ENCODE measurements around the gene RNF20. TPM values are rescaled to one million over a fixed set of nuclear protein-coding genes. Genes with fewer than 3 reads are reported as not detected.

Gene RNF20
- total RNA-seq, 4 donors from 2014 or later: 9.0 to 21.0 (median 13.9) TPM

- no peaks in the 10 kb centered on the region for H3K27me3 ChIP-seq
- H3K4me1 ChIP-seq: no peaks in the 10 kb centered on the region
- intact Hi-C loops (cut with DNase I; ENCODE audit: low total_unique reads) (no loop called here), in situ Hi-C loops (cut with MboI; ENCODE audit: low pct_ligation_motif_present in 1 of 4, low pct_unique_long_range_greater_than_20kb in 1 of 4, low sequenced_read_pairs in 3 of 4) (no loop called here)
- WGBS, 2 donors (ENCODE audit: low coverage in 1 of 2): 82 to 93% methylated on average over 3 of the region's 3 CpGs
- no peaks in the 10 kb centered on the region for H3K9me3 ChIP-seq
- H3K36me3 ChIP-seq: no peaks in the 10 kb centered on the region
- no peak overlapping the region for H3K27ac ChIP-seq
- H3K4me3 ChIP-seq: no peak overlapping the region
- TF ChIP-seq POLR2AphosphoS5 (IDR thresholded peaks at IDR 0.05) (no peak), CTCF (IDR thresholded peaks at IDR 0.05) (no peak), POLR2A (IDR thresholded peaks at IDR 0.05) (no peak), EP300 (IDR thresholded peaks at IDR 0.05; ENCODE audit: low read depth) (no peak)
- no peak for DNase-seq
These were observed 57.2 kb downstream of the RNF20 start for GRCh38 chr9:101590901-101591300.

GRCh38 chr9:101591787-101592446 lies 58.3 kb downstream of the RNF20 start:
- H3K27ac ChIP-seq: no peak overlapping the region
- no peak for DNase-seq
- no peak overlapping the region for H3K4me3 ChIP-seq
- no peaks in the 10 kb centered on the region for H3K4me1 ChIP-seq
- no peaks in the 10 kb centered on the region for H3K27me3 ChIP-seq
- TF ChIP-seq POLR2A (IDR thresholded peaks at IDR 0.05): no peak
- no peak for TF ChIP-seq POLR2AphosphoS5 (IDR thresholded peaks at IDR 0.05)
- TF ChIP-seq CTCF (IDR thresholded peaks at IDR 0.05): no peak
- no peak for TF ChIP-seq EP300 (IDR thresholded peaks at IDR 0.05; ENCODE audit: low read depth)
- H3K9me3 ChIP-seq: no peaks in the 10 kb centered on the region
- in situ Hi-C loops (cut with MboI; ENCODE audit: low pct_ligation_motif_present in 1 of 4, low pct_unique_long_range_greater_than_20kb in 1 of 4, low sequenced_read_pairs in 3 of 4): no loop called here
- H3K36me3 ChIP-seq: no peaks in the 10 kb centered on the region
- intact Hi-C loops (cut with DNase I; ENCODE audit: low total_unique reads): no loop called here

GRCh38 chr9:101592788-101593187 lies 59.1 kb downstream of the RNF20 start:
- Histone ChIP-seq H3K4me3 (no peak overlapping the region), H3K9me3 (no peaks in the 10 kb centered on the region), H3K27ac (no peak overlapping the region), H3K4me1 (no peaks in the 10 kb centered on the region), H3K27me3 (no peaks in the 10 kb centered on the region), H3K36me3 (no peaks in the 10 kb centered on the region)
- in situ Hi-C loops (cut with MboI; ENCODE audit: low pct_ligation_motif_present in 1 of 4, low pct_unique_long_range_greater_than_20kb in 1 of 4, low sequenced_read_pairs in 3 of 4) (no loop called here), intact Hi-C loops (cut with DNase I; ENCODE audit: low total_unique reads) (no loop called here)
- DNase-seq: no peak
- TF ChIP-seq EP300 (IDR thresholded peaks at IDR 0.05; ENCODE audit: low read depth) (no peak), POLR2A (IDR thresholded peaks at IDR 0.05) (no peak), CTCF (IDR thresholded peaks at IDR 0.05) (no peak), POLR2AphosphoS5 (IDR thresholded peaks at IDR 0.05) (no peak)

GRCh38 chr9:101593345-101593744 lies 59.7 kb downstream of the RNF20 start:
- TF ChIP-seq EP300 (IDR thresholded peaks at IDR 0.05; ENCODE audit: low read depth) (no peak), POLR2AphosphoS5 (IDR thresholded peaks at IDR 0.05) (no peak), CTCF (IDR thresholded peaks at IDR 0.05) (no peak), POLR2A (IDR thresholded peaks at IDR 0.05) (no peak)
- Histone ChIP-seq H3K9me3 (no peaks in the 10 kb centered on the region), H3K27ac (no peak overlapping the region), H3K27me3 (no peaks in the 10 kb centered on the region), H3K4me1 (no peaks in the 10 kb centered on the region), H3K36me3 (no peaks in the 10 kb centered on the region), H3K4me3 (no peak overlapping the region)
- intact Hi-C loops (cut with DNase I; ENCODE audit: low total_unique reads): no loop called here
- DNase-seq: no peak
- 100% methylated on average over 1 of the region's 2 CpGs; no CpG with 5 or more reads in 1 of the 2 donors for WGBS, 2 donors (ENCODE audit: low coverage in 1 of 2)
- in situ Hi-C loops (cut with MboI; ENCODE audit: low pct_ligation_motif_present in 1 of 4, low pct_unique_long_range_greater_than_20kb in 1 of 4, low sequenced_read_pairs in 3 of 4): no loop called here
